Right lobe of liver (tissue), 6 donors: ENCODE results near the gene TAOK3. TPM values are rescaled to one million over a fixed set of nuclear protein-coding genes. Genes with fewer than 3 reads are reported as not detected.
"Not testable (repeated sequence)": the region's sequence is repeated elsewhere in the genome, so short reads cannot be mapped to it uniquely, and the experiment has no call there.

Source experiments
- ATAC-seq, 4 donors: fragments of 200-7000 bp; cut with Tn5 transposase; one replicate each; pipeline ENCODE4 v1.9.1; 2020; ENCODE audit warnings: mild to moderate bottlenecking in 4 of 4, moderate library complexity in 4 of 4
- DNase-seq, 3 donors: peaks; one replicate each; pipeline ENCODE4 v3.0.0-alpha.2; 2020
- H3K27ac ChIP-seq, 3 donors: fragments of 200-600 bp; one replicate each; pipeline ENCODE4 v1.8.0; 2022
- H3K27me3 ChIP-seq, 2 donors: fragments of 200-600 bp; one replicate each; pipeline ENCODE4 v1.8.0; 2022
- H3K36me3 ChIP-seq, 4 donors: fragments of 200-600 bp; sonication (generic) in 1 of 4; one replicate each; pipeline versions ENCODE4 v1.5.1 to v1.8.0; 2017 to 2022; ENCODE audit warnings: control low read depth in 1 of 4
- H3K4me1 ChIP-seq, 4 donors: fragments of 200-600 bp; sonication (generic) in 1 of 4; one replicate each; pipeline versions ENCODE4 v1.5.1 to v1.8.0; 2017 to 2022; ENCODE audit warnings: control low read depth in 1 of 4
- H3K4me3 ChIP-seq, 3 donors: fragments of 200-600 bp; one replicate each; pipeline ENCODE4 v1.8.0; 2022
- H3K9me3 ChIP-seq, 4 donors: fragments of 200-600 bp; sonication (generic) in 1 of 4; one replicate each; pipeline versions ENCODE4 v1.5.1 to v1.8.0; 2017 to 2022; ENCODE audit warnings: control low read depth in 1 of 4
- CTCF ChIP-seq, 4 donors: fragments of 200-600 bp in 3 of 4; fragments of 450-650 bp in 1 of 4; IDR thresholded peaks; one replicate each; pipeline versions ENCODE4 v1.5.1 to v1.8.0; 2016 to 2022; ENCODE audit warnings: antibody characterized with exemption in 4 of 4, mild to moderate bottlenecking in 2 of 4
- POLR2A ChIP-seq: fragments of 450-650 bp; IDR thresholded peaks from one replicate; pipeline ENCODE4 v1.6.1; 2017; ENCODE audit warnings: antibody characterized with exemption, mild to moderate bottlenecking
- WGBS: methylation state at CpG from one replicate; pipeline ENCODE4 v1.1.6; 2018; ENCODE audit warnings: low coverage, low lambda C conversion rate; ENCODE audit not compliant: insufficient coverage; ENCODE audit errors: missing lambda C conversion rate; 5-methylcytosine and 5-hydroxymethylcytosine counted together
- intact Hi-C, 2 donors: fragments of 100-400 bp; cut with DNase I; formaldehyde crosslinking; loops; one replicate each; pipeline versions ENCODE4 v1.11.2 to v1.14.1; 2022
- total RNA-seq, 6 experiments: library from RNA; depleted of rRNA in 2 of 6; stranded (reverse); fragments of >200 nt in 2 of 6; fragmentation: NEBNext Ultra II Directional in 3 of 6; extraction: Animal tissue kit (Norgen Biotek cat#: 25700) in 3 of 6; gene quantifications; one replicate each; pipeline versions ENCODE4 v1.1.0 to v1.2.4, GENCODE V29; 2016 to 2023
- donor health status: DM: no; HTN: yes; CAD: no.
- donor health status: DM: no; HTN: no; CAD: no.
- donor health status: DM: no; HTN: no; CAD: no.
- donor health status: DM: no; HTN: yes; CAD: no.
- donor health status: DM: no; HTN: yes; CAD: no.

TAOK3 gene
- total RNA-seq, 6 experiments from 2014 or later = 12.2 to 21.9 (median 17.7) TPM

- no peak for ATAC-seq
These were observed 56.9 kb downstream of the TAOK3 start for GRCh38 chr12:118315821-118316220.

GRCh38 chr12:118312578-118312977 is 60.1 kb downstream of the TAOK3 start:
- Histone ChIP-seq H3K4me1 (peaks cover 0 to 11% (median 4%) of the 10 kb centered on the region in 4 donors), H3K9me3 (no peaks in the 10 kb centered on the region), H3K27ac (no peak overlapping the region), H3K36me3 (no peaks in the 10 kb centered on the region), H3K4me3 (no peak overlapping the region), H3K27me3 (no peaks in the 10 kb centered on the region)
- ATAC-seq (peak; percentile 63 to 94 (median 68)), DNase-seq (no peak)
- TF ChIP-seq POLR2A (no peak), CTCF (IDR thresholded peaks at IDR 0.05) (no peak)
- intact Hi-C loops = no loop called here
- 6% methylated on average over 1 of the region's 1 CpG for WGBS

More at GRCh38 chr12:118315821-118316220, 56.9 kb downstream of the TAOK3 start:
- peaks cover 0 to 11% (median 3%) of the 10 kb centered on the region in 4 donors for H3K4me1 ChIP-seq
- no peaks in the 10 kb centered on the region for H3K36me3 ChIP-seq
- no peak for TF ChIP-seq CTCF (IDR thresholded peaks at IDR 0.05)
- no peak overlapping the region for H3K4me3 ChIP-seq
- DNase-seq = no peak
- H3K9me3 ChIP-seq = no peaks in the 10 kb centered on the region
- H3K27me3 ChIP-seq = no peaks in the 10 kb centered on the region
- intact Hi-C loops = no loop called here
- no peak overlapping the region for H3K27ac ChIP-seq

- ATAC-seq (no peak), DNase-seq (no peak)
- TF ChIP-seq POLR2A (no peak), CTCF (IDR thresholded peaks at IDR 0.05) (no peak)
- 24% methylated on average over 2 of the region's 2 CpGs for WGBS
- H3K4me3 ChIP-seq = no peak overlapping the region
- no peak overlapping the region for H3K27ac ChIP-seq
- H3K4me1 ChIP-seq = peaks cover 0 to 15% (median 6%) of the 10 kb centered on the region in 4 donors
- H3K27me3 ChIP-seq = no peaks in the 10 kb centered on the region
- intact Hi-C loops = no loop called here
- H3K9me3 ChIP-seq = no peaks in the 10 kb centered on the region
- H3K36me3 ChIP-seq = no peaks in the 10 kb centered on the region
These were observed 61.0 kb downstream of the TAOK3 start for GRCh38 chr12:118311666-118312065.

- Histone ChIP-seq H3K27ac (no peak overlapping the region), H3K4me1 (peaks cover 0 to 15% (median 6%) of the 10 kb centered on the region in 4 donors), H3K36me3 (no peaks in the 10 kb centered on the region), H3K4me3 (no peak overlapping the region), H3K9me3 (no peaks in the 10 kb centered on the region), H3K27me3 (no peaks in the 10 kb centered on the region)
- intact Hi-C loops = no loop called here
- DNase-seq = no peak
- ATAC-seq = no peak
- no peak for TF ChIP-seq CTCF (IDR thresholded peaks at IDR 0.05)
- TF ChIP-seq POLR2A = no peak
These were observed 62.4 kb downstream of the TAOK3 start for GRCh38 chr12:118310320-118310719.

GRCh38 chr12:118308006-118308405 is 64.7 kb downstream of the TAOK3 start:
- H3K4me1 ChIP-seq = peaks cover 0 to 14% (median 6%) of the 10 kb centered on the region in 4 donors
- WGBS = 46% methylated on average over 4 of the region's 4 CpGs
- ATAC-seq, H3K9me3 ChIP-seq, intact Hi-C loops, H3K27ac ChIP-seq, H3K36me3 ChIP-seq, H3K27me3 ChIP-seq, H3K4me3 ChIP-seq, DNase-seq: not testable (repeated sequence)
